Measurements from ENCODE around the gene KLHL21. TPM values are rescaled to one million over a fixed set of nuclear protein-coding genes. Genes with fewer than 3 reads are reported as not detected.

Gene KLHL21
- total RNA-seq, 4 donors from 2014 or later, result 105 to 125 (median 118) TPM

GRCh38 chr1:6585081-6585722 is 17.5 kb downstream of the KLHL21 start:
- TF ChIP-seq CTCF (IDR thresholded peaks at IDR 0.05) (no peak), POLR2AphosphoS5 (IDR thresholded peaks at IDR 0.05) (no peak), EP300 (IDR thresholded peaks at IDR 0.05) (no peak), POLR2A (IDR thresholded peaks at IDR 0.05) (no peak)
- no peak overlapping the region for H3K4me3 ChIP-seq
- H3K4me1 ChIP-seq, result peaks cover 76% of the 10 kb centered on the region
- H3K27ac ChIP-seq, result peak overlapping the region; percentile 13
- H3K27me3 ChIP-seq, result no peaks in the 10 kb centered on the region
- no peak for DNase-seq (ENCODE audit: low spot score in 2 of 2)
- peaks cover 25% of the 10 kb centered on the region for H3K36me3 ChIP-seq
- 68% methylated on average over 9 of the region's 12 CpGs for WGBS
- H3K9me3 ChIP-seq, result no peaks in the 10 kb centered on the region

- no peak overlapping the region for H3K27ac ChIP-seq
- H3K27me3 ChIP-seq, result no peaks in the 10 kb centered on the region
- peaks cover 17% of the 10 kb centered on the region for H3K36me3 ChIP-seq
- DNase-seq (ENCODE audit: low spot score in 2 of 2), result no peak
- H3K4me1 ChIP-seq, result peaks cover 73% of the 10 kb centered on the region
- TF ChIP-seq POLR2A (IDR thresholded peaks at IDR 0.05) (no peak), POLR2AphosphoS5 (IDR thresholded peaks at IDR 0.05) (no peak), EP300 (IDR thresholded peaks at IDR 0.05) (no peak), CTCF (IDR thresholded peaks at IDR 0.05) (no peak)
- 52% methylated on average over 21 of the region's 21 CpGs for WGBS
- no peaks in the 10 kb centered on the region for H3K9me3 ChIP-seq
- H3K4me3 ChIP-seq, result no peak overlapping the region
These were observed 18.3 kb downstream of the KLHL21 start for GRCh38 chr1:6584126-6585080.

- Histone ChIP-seq H3K4me3 (no peak overlapping the region), H3K9me3 (no peaks in the 10 kb centered on the region), H3K4me1 (peaks cover 60% of the 10 kb centered on the region), H3K36me3 (no peaks in the 10 kb centered on the region), H3K27me3 (no peaks in the 10 kb centered on the region), H3K27ac (no peak overlapping the region)
- DNase-seq (ENCODE audit: low spot score in 2 of 2), result no peak
- TF ChIP-seq EP300 (IDR thresholded peaks at IDR 0.05), result no peak
- no peak for TF ChIP-seq POLR2AphosphoS5 (IDR thresholded peaks at IDR 0.05)
- TF ChIP-seq CTCF (IDR thresholded peaks at IDR 0.05), result no peak
- no peak for TF ChIP-seq POLR2A (IDR thresholded peaks at IDR 0.05)
- WGBS, result 85% methylated on average over 1 of the region's 1 CpG
These were observed 20.3 kb downstream of the KLHL21 start for GRCh38 chr1:6582370-6582769.

GRCh38 chr1:6581561-6582305 is 20.9 kb downstream of the KLHL21 start:
- Histone ChIP-seq H3K9me3 (no peaks in the 10 kb centered on the region), H3K4me3 (no peak overlapping the region), H3K27me3 (no peaks in the 10 kb centered on the region), H3K36me3 (no peaks in the 10 kb centered on the region), H3K4me1 (peaks cover 53% of the 10 kb centered on the region), H3K27ac (no peak overlapping the region)
- TF ChIP-seq CTCF (IDR thresholded peaks at IDR 0.05) (no peak), POLR2A (IDR thresholded peaks at IDR 0.05) (no peak), POLR2AphosphoS5 (IDR thresholded peaks at IDR 0.05) (no peak), EP300 (IDR thresholded peaks at IDR 0.05) (no peak)
- WGBS, result 71% methylated on average over 10 of the region's 10 CpGs
- no peak for DNase-seq (ENCODE audit: low spot score in 2 of 2)
